Stimulated activated naive B cell treated with anti-CD40 and anti-IgM and Interleukin-4, amounts not matched to agents 10 μg/mL and 1 μg/mL and 100 μg/mL, for 72 hours (primary cell): ENCODE data around the gene CFAP99.
"Not testable (repeated sequence)": the region's sequence is repeated elsewhere in the genome, so short reads cannot be mapped to it uniquely, and the experiment has no call there.

ENCODE experiments used
- ATAC-seq, 2 donors: fragments of 150-1000 bp; cut with Tn5 transposase; replicated peaks; 2 replicates each; pipeline ENCODE4 v1.10.0; 2021; ENCODE audit warnings: moderate library complexity in 1 of 2
- DNase-seq: peaks from one replicate; pipeline ENCODE4 v3.0.0; 2021
- H3K27ac Mint-ChIP-seq: one replicate; pipeline ENCODE4 v1.8.0; 2022; ENCODE audit warnings: mild to moderate bottlenecking, mixed read lengths
- H3K27me3 Mint-ChIP-seq, 2 donors: one replicate each; pipeline ENCODE4 v1.8.0; 2022; ENCODE audit warnings: mixed read lengths in 2 of 2
- H3K36me3 Mint-ChIP-seq, 2 donors: one replicate each; pipeline ENCODE4 v1.8.0; 2022; ENCODE audit warnings: mixed read lengths in 2 of 2, mild to moderate bottlenecking in 1 of 2
- H3K4me1 Mint-ChIP-seq, 2 donors: one replicate each; pipeline ENCODE4 v1.8.0; 2022; ENCODE audit warnings: mixed read lengths in 2 of 2, mild to moderate bottlenecking in 1 of 2
- H3K4me3 Mint-ChIP-seq, 2 donors: one replicate each; pipeline ENCODE4 v1.8.0; 2022; ENCODE audit warnings: mild to moderate bottlenecking in 2 of 2, mixed read lengths in 2 of 2, moderate library complexity in 1 of 2
- H3K9me3 Mint-ChIP-seq, 2 donors: one replicate each; pipeline ENCODE4 v1.8.0; 2022; ENCODE audit warnings: mixed read lengths in 2 of 2, mild to moderate bottlenecking in 1 of 2

Gene CFAP99

GRCh38 chr4:2418650-2419571 is at the start of gene CFAP99:
Gene CFAP99, plus strand, starts transcription at chr4:2418955.
- peak; percentile 85 for DNase-seq
- H3K36me3 Mint-ChIP-seq, result no peaks in the 10 kb centered on the region
- H3K9me3 Mint-ChIP-seq, result no peaks in the 10 kb centered on the region
- H3K4me1 Mint-ChIP-seq, result peaks cover 23 to 42% of the 10 kb centered on the region in 2 donors
- peak; percentile 97 to 98 for ATAC-seq
- peaks cover 60 to 65% of the 10 kb centered on the region in 2 donors for H3K27me3 Mint-ChIP-seq
- H3K27ac Mint-ChIP-seq, result peak within 1 kb of the TSS; percentile 95
- peak within 1 kb of the TSS; percentile 89 to 95 for H3K4me3 Mint-ChIP-seq

DNA sequence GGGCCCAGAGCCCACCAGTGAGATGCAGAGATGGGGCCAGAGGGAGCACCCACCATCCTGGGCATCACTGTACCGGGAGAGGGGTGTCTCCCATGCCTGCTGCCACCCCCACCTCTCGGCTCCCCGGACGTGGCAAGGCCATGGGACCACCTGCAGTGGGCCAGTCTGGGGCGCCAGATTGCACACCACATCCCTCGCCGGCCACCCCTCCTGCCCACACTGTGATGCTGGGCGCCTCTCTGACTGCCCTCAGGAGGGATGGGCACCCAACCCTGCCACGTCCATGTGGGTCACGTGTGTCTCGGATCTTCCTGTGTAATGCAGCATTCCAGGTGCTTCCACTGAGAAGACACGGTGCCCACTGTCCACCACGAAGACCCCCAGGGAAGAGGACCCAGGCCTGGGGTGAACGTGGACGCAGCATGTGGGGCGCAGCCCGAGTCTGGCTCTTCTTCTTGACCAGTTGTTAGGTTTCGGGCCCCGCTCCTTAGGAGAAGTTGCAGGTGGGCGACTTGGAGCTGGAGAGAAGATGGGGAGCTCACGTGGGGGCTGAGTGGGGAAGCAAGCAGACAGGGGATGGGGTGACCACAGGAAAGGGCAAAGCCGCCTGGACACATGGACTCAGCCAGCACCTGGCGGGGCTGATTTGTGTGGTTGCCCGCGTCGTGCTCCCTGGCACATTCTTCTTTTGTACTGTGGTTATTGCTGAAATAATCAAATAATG is 48.0 kb upstream of the CFAP99 start:
- ATAC-seq (no peak), DNase-seq (no peak)
- Mint-ChIP-seq H3K36me3 (peaks cover 3 to 7% of the 10 kb centered on the region in 2 donors), H3K4me1 (no peaks in the 10 kb centered on the region), H3K27ac (no peak overlapping the region), H3K9me3 (peaks cover 8 to 10% of the 10 kb centered on the region in 2 donors), H3K4me3 (no peak overlapping the region), H3K27me3 (peaks cover 4 to 24% of the 10 kb centered on the region in 2 donors)

- peaks cover 3 to 7% of the 10 kb centered on the region in 2 donors for H3K36me3 Mint-ChIP-seq
- H3K4me3 Mint-ChIP-seq, result no peak overlapping the region
- DNase-seq (no peak), ATAC-seq (no peak)
- H3K27ac Mint-ChIP-seq, result no peak overlapping the region
- peaks cover 8 to 10% of the 10 kb centered on the region in 2 donors for H3K9me3 Mint-ChIP-seq
- H3K4me1 Mint-ChIP-seq, result no peaks in the 10 kb centered on the region
- peaks cover 4 to 24% of the 10 kb centered on the region in 2 donors for H3K27me3 Mint-ChIP-seq
Observed at GRCh38 chr4:2371765-2372487, 46.8 kb upstream of the CFAP99 start.

DNA sequence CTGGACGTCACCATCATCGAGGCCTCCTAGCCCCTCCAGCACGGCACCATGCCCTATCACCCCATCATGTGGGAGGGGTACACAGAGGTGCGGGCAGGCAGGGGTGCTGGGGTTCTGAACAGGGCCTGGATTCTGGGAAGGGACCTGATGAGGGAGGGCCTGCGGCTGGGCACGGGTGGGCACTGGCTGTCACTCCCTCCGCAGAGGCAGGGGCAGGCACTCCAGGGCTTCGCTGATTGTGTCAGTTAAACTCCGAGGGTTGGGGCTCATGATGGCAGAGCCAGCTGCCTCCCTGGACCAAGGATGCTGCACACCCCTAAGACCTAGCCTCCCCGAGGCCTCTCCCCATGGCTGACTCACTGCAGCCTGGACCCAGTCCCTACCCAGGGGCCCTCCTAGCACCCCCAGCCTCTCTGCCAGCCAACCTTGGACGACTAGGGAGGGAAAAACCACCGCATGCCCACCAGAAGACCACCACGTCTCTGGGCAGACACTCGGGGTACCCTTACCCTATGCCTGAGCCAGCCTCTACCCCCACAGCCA is 46.2 kb upstream of the CFAP99 start:
- no peak for DNase-seq
- Mint-ChIP-seq H3K27ac (no peak overlapping the region), H3K4me1 (no peaks in the 10 kb centered on the region), H3K4me3 (no peak overlapping the region), H3K9me3 (peaks cover 8 to 10% of the 10 kb centered on the region in 2 donors), H3K27me3 (peaks cover 8 to 28% of the 10 kb centered on the region in 2 donors), H3K36me3 (peaks cover 3 to 7% of the 10 kb centered on the region in 2 donors)
- ATAC-seq, result no peak

DNA sequence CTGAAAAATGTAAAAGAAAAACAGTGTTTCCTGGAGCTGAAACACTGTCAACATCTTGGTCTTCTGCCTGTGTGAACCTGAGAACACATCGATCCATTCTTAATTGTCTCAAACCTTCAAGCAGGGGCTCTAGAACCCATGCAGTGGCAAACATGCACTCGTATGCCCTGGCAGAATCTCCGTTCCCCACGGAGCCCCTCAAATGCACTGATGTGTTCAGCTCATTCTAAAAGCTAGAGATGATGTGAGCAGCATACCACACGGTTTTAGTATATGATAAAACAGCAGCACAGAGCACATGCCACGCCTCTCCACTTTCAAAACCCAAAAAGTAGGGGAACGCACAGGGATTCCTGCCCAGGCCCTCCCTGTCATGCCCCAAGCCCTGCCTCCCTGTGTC is 45.2 kb upstream of the CFAP99 start:
- Mint-ChIP-seq H3K36me3 (peaks cover 3 to 7% of the 10 kb centered on the region in 2 donors), H3K4me1 (no peaks in the 10 kb centered on the region), H3K27me3 (peaks cover 15 to 35% of the 10 kb centered on the region in 2 donors), H3K27ac (no peak overlapping the region), H3K4me3 (no peak overlapping the region), H3K9me3 (peaks cover 8 to 10% of the 10 kb centered on the region in 2 donors)
- ATAC-seq (no peak), DNase-seq (no peak)

- H3K36me3 Mint-ChIP-seq, result peaks cover 3 to 4% of the 10 kb centered on the region in 2 donors
- H3K4me3 Mint-ChIP-seq, result no peak overlapping the region
- no peaks in the 10 kb centered on the region for H3K4me1 Mint-ChIP-seq
- H3K27ac Mint-ChIP-seq, result no peak overlapping the region
- DNase-seq, result no peak
- peaks cover 3 to 4% of the 10 kb centered on the region in 2 donors for H3K9me3 Mint-ChIP-seq
- peaks cover 19 to 39% of the 10 kb centered on the region in 2 donors for H3K27me3 Mint-ChIP-seq
- no peak for ATAC-seq
Observed at GRCh38 chr4:2375427-2375826, 43.3 kb upstream of the CFAP99 start.

DNA sequence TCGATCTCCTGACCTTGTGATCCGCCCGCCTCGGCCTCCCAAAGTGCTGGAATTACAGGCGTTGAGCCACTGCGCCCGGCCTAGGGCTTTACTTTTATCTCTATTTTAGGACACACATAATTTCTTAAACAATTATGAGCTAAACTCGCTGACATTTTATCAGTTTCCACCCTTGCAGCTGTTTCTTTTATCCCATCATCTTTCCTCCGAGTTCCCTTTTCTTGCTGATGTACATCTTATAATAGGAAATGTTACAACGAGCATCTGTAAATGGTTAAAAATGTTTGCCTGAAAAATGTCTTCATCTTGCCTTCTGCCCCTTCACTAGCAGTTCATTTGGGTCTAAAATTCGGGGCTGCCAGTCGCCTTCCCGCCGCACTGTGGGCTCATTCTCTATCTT is 41.5 kb upstream of the CFAP99 start:
- H3K27me3 Mint-ChIP-seq, result peaks cover 19 to 28% of the 10 kb centered on the region in 2 donors
- no peak overlapping the region for H3K4me3 Mint-ChIP-seq
- H3K36me3 Mint-ChIP-seq, result peaks cover 8 to 10% of the 10 kb centered on the region in 2 donors
- no peak overlapping the region for H3K27ac Mint-ChIP-seq
- H3K4me1 Mint-ChIP-seq, result no peaks in the 10 kb centered on the region
- peaks cover 4 to 7% of the 10 kb centered on the region in 2 donors for H3K9me3 Mint-ChIP-seq
- ATAC-seq (no peak), DNase-seq (no peak)

GRCh38 chr4:2378401-2378800 is 40.4 kb upstream of the CFAP99 start:
- H3K27ac Mint-ChIP-seq, result no peak overlapping the region

DNA sequence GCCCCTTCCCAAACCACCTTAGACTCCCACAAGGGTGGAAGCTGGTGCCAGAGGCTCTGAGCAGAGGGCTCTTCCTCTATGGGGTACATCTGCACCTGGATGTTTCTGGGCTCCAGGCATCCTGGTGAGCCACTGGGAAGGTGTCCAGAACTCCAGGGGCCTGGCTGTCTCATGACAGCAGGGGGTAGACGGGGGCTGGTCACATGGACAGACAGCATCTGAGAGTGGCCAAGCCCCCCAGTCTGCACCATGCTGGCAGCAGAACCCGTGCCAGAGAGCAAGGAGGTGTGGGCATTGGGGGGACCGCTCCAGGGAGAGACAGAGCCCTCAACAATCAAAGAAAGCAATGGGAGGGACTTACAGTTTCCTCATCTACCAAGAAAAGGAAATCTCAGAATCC is 39.9 kb upstream of the CFAP99 start:
- no peak overlapping the region for H3K27ac Mint-ChIP-seq
- H3K4me3 Mint-ChIP-seq, result no peak overlapping the region
- peaks cover 10% of the 10 kb centered on the region in 2 donors for H3K9me3 Mint-ChIP-seq
- ATAC-seq (no peak), DNase-seq (no peak)
- H3K27me3 Mint-ChIP-seq, result peaks cover 17 to 25% of the 10 kb centered on the region in 2 donors
- peaks cover 6 to 11% of the 10 kb centered on the region in 2 donors for H3K36me3 Mint-ChIP-seq
- H3K4me1 Mint-ChIP-seq, result peaks cover 12 to 16% of the 10 kb centered on the region in 2 donors

More at GRCh38 chr4:2378401-2378800, 40.4 kb upstream of the CFAP99 start:
- H3K9me3 Mint-ChIP-seq, result peaks cover 10 to 11% of the 10 kb centered on the region in 2 donors
- peaks cover 8 to 11% of the 10 kb centered on the region in 2 donors for H3K4me1 Mint-ChIP-seq
- DNase-seq (no peak), ATAC-seq (no peak)
- peaks cover 19 to 28% of the 10 kb centered on the region in 2 donors for H3K27me3 Mint-ChIP-seq
- peaks cover 8 to 14% of the 10 kb centered on the region in 2 donors for H3K36me3 Mint-ChIP-seq
- no peak overlapping the region for H3K4me3 Mint-ChIP-seq

DNA sequence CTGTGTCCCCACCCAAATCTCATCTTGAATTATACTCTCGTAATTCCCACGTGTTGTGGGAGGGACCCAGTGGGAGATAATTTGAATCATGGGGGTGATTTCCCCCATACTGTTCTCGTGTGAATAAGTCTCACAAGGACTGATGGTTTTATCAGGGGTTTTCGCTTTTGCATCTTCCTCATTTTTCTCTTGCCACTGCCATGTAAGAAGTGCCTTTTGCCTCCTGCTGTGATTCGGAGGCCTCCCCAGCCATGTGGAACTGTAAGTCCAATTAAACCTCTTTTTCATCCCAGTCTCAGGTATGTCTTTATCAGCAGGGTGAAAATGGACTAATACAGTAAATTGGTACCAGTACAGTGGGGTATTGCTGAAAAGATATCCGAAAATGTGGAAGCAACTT is 38.2 kb upstream of the CFAP99 start:
- Mint-ChIP-seq H3K27me3 (peaks cover 23 to 30% of the 10 kb centered on the region in 2 donors), H3K4me1 (peaks cover 14 to 20% of the 10 kb centered on the region in 2 donors)
- ATAC-seq, H3K27ac Mint-ChIP-seq, H3K36me3 Mint-ChIP-seq, H3K9me3 Mint-ChIP-seq, DNase-seq, H3K4me3 Mint-ChIP-seq: not testable (repeated sequence)

DNA sequence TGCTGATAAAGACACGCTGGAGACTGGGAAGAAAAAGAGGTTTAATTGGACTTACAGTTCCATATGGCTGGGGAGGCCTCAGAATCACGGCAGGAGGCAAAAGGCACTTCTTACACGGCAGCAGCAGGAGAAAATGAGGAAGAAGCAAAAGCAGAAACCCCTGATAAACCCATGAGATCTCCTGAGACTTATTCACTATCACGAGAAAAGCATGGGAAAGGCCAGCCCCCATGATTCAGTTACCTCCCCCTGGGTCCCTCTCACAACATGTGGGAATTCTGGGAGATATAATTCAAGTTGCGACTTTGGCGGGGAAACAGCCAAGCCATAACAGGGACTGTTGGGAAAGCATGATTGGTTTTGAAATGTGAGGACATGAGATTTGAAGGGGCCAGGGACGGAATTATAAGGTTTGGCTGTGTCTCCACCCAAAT is 36.0 kb upstream of the CFAP99 start:
- Mint-ChIP-seq H3K4me3 (peak overlapping the region; percentile 0 to 54), H3K27ac (peak overlapping the region; percentile 52), H3K4me1 (peaks cover 14 to 20% of the 10 kb centered on the region in 2 donors), H3K27me3 (peaks cover 20 to 35% of the 10 kb centered on the region in 2 donors)
- not testable (repeated sequence) for H3K36me3 Mint-ChIP-seq, DNase-seq, H3K9me3 Mint-ChIP-seq, ATAC-seq

DNA sequence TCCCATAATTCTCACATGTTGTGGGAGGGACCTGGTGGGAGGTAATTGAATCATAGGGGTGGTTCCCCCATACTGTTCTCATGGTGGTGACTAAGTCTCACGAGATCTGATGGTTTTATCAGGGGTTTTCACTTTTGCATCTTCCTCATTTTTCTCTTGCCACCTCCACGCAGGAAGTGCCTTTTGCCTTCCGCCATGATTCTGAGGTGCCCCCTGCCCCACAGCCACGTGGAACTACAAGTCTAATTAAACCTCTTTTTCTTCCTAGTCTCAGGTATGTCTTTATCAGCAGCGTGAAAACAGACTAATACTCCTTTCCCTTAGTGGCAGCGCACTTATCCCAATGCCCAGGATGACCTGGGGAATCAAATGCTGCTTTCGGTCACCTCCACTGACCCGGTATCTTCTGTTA is 35.5 kb upstream of the CFAP99 start:
- Mint-ChIP-seq H3K4me1 (peaks cover 14 to 20% of the 10 kb centered on the region in 2 donors), H3K27me3 (peaks cover 21 to 38% of the 10 kb centered on the region in 2 donors), H3K27ac (peak overlapping the region; percentile 20)
- H3K4me3 Mint-ChIP-seq, DNase-seq, H3K9me3 Mint-ChIP-seq, H3K36me3 Mint-ChIP-seq: not testable (repeated sequence)
- peak; percentile 19 to 45 for ATAC-seq

DNA sequence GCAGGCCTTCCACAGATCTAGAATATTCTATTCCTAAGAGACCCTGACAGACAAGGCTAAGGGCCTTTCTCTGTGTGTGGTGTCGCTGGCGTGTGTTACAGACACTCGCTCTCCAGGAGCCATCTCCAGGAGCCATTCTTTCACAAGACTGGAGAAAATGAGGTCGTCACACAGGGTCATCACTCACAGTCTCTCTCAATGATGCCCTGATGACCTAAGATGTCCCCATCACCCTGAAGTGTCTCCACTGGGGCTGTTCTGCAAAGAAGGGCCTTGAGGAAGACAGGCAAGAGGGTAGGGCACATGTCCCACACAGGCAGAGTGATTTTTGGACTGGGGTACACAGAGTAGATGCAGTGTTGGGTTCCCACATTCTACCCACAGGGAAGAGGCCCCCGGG is 35.0 kb upstream of the CFAP99 start:
- no peak for ATAC-seq
- H3K4me1 Mint-ChIP-seq, result peaks cover 14 to 20% of the 10 kb centered on the region in 2 donors

More for the DNA sequence above, 35.0 kb upstream of the CFAP99 start:
- Mint-ChIP-seq H3K27me3 (peaks cover 21 to 38% of the 10 kb centered on the region in 2 donors), H3K4me3 (no peak overlapping the region), H3K36me3 (peaks cover 5 to 10% of the 10 kb centered on the region in 2 donors), H3K9me3 (peaks cover 8 to 9% of the 10 kb centered on the region in 2 donors), H3K27ac (peak overlapping the region; percentile 20)
- DNase-seq, result no peak
